H1 (cell line): ENCODE measurements around the gene JPH2. TPM values are rescaled to one million over a fixed set of nuclear protein-coding genes. Genes with fewer than 3 reads are reported as not detected.

Source experiments
- CTCF ChIA-PET: fragments of 300-600 bp; sonication (Branson Sonifier 250); formaldehyde crosslinking; loops from one replicate; lab custom pipeline; 2021; ENCODE audit not compliant: partially characterized antibody; lab: Charles Lee
- POLR2A ChIA-PET: fragments of 300-600 bp; sonication (Branson Sonifier 250); formaldehyde crosslinking; loops from one replicate; lab custom pipeline; 2021; ENCODE audit warnings: inconsistent platforms; ENCODE audit not compliant: partially characterized antibody; lab: Charles Lee
- DNase-seq, 2 experiments: peaks; one replicate each; pipeline versions ENCODE4 v3.0.0 to v3.0.0-alpha.2; 2010 to 2022; ENCODE audit warnings: low spot score in 2 of 2, low read depth in 1 of 2, mixed read lengths in 1 of 2
- FAIRE-seq: peaks from 2 replicates; lab custom pipeline; 2011; peaks lifted over from hg19 to GRCh38; lab: Jason Lieb, UNC
- H2AFZ ChIP-seq: 2 replicates; pipeline ENCODE4 v1.8.1; 2012; ENCODE audit warnings: low read length, inconsistent platforms
- H2AK5ac ChIP-seq: 2 replicates; pipeline ENCODE4 v1.6.1; 2013; ENCODE audit warnings: low read depth, low read length
- H2BK120ac ChIP-seq: replicated peaks from 2 replicates; pipeline ENCODE3; 2013; ENCODE audit warnings: low read depth, low read length, inconsistent platforms
- H2BK12ac ChIP-seq: 2 replicates; pipeline ENCODE4 v1.6.1; 2013; ENCODE audit warnings: low read depth, low read length
- H2BK15ac ChIP-seq: 2 replicates; pipeline ENCODE4 v1.6.1; 2013; ENCODE audit warnings: low read length
- H2BK20ac ChIP-seq: 2 replicates; pipeline ENCODE4 v1.6.1; 2013; ENCODE audit warnings: low read length
- H2BK5ac ChIP-seq: 2 replicates; pipeline ENCODE4 v1.6.1; 2013; ENCODE audit warnings: low read depth, low read length
- H3K14ac ChIP-seq: 2 replicates; pipeline ENCODE4 v1.6.1; 2013; ENCODE audit warnings: inconsistent platforms; ENCODE audit not compliant: insufficient read length
- H3K18ac ChIP-seq: 2 replicates; pipeline ENCODE4 v1.6.1; 2013; ENCODE audit warnings: low read length; ENCODE audit errors: extremely low read depth
- H3K23ac ChIP-seq: 2 replicates; pipeline ENCODE4 v1.6.1; 2013; ENCODE audit warnings: inconsistent platforms; ENCODE audit not compliant: insufficient read length
- H3K23me2 ChIP-seq: 2 replicates; pipeline ENCODE4 v1.6.1; 2013; ENCODE audit warnings: low read depth, low read length
- H3K27ac ChIP-seq: 2 replicates; pipeline ENCODE4 v1.6.1; 2011; ENCODE audit warnings: low read depth, low read length, inconsistent platforms
- H3K27me3 ChIP-seq, 4 experiments: replicated peaks in 1 of 4; 1 replicate in 1 of 4; 2 replicates in 3 of 4; pipeline versions ENCODE4 v1.6.1 to v1.8.1; 2011 to 2013; ENCODE audit warnings: low read length in 3 of 4, mild to moderate bottlenecking in 3 of 4, inconsistent platforms in 2 of 4, mixed read lengths in 2 of 4, moderate library complexity in 1 of 4; ENCODE audit not compliant: control insufficient read depth in 3 of 4, insufficient read depth in 3 of 4; ENCODE audit errors: extremely low read depth in 1 of 4
- H3K36me3 ChIP-seq, 4 experiments: 2 replicates each; pipeline versions ENCODE4 v1.6.1 to v1.8.1; 2011 to 2013; ENCODE audit warnings: mild to moderate bottlenecking in 4 of 4, low read length in 3 of 4, moderate library complexity in 2 of 4, control low read depth in 1 of 4, inconsistent platforms in 1 of 4; ENCODE audit not compliant: insufficient read depth in 4 of 4, control insufficient read depth in 2 of 4
- H3K4ac ChIP-seq: replicated peaks from 2 replicates; pipeline ENCODE3; 2013; ENCODE audit warnings: low read length, low read depth, mixed read lengths, inconsistent platforms; ENCODE audit not compliant: insufficient read length
- H3K4me1 ChIP-seq, 4 experiments: replicated peaks in 1 of 4; 1 replicate in 1 of 4; 2 replicates in 3 of 4; pipeline versions ENCODE4 v1.6.1 to v1.8.1; 2011 to 2013; ENCODE audit warnings: low read length in 3 of 4, inconsistent platforms in 2 of 4, mixed read lengths in 1 of 4; ENCODE audit not compliant: insufficient read depth in 4 of 4, control insufficient read depth in 3 of 4
- H3K4me2 ChIP-seq, 2 experiments: 2 replicates each; pipeline versions ENCODE4 v1.6.1 to v1.8.1; 2011 to 2013; ENCODE audit warnings: low read depth in 2 of 2, low read length in 2 of 2, control low read depth in 1 of 2, inconsistent platforms in 1 of 2, mild to moderate bottlenecking in 1 of 2; ENCODE audit not compliant: insufficient read depth in 1 of 2
- H3K4me3 ChIP-seq, 4 experiments: fragments of 200-600, 300-600 bp in 1 of 4; sonication (generic), shearing (Covaris generic), sonication (Bioruptor Twin) in 1 of 4; 2 replicates each; pipeline versions ENCODE4 v1.5.1 to v1.8.1; 2011 to 2016; ENCODE audit warnings: low read length in 4 of 4, low read depth in 3 of 4, control low read depth in 2 of 4, inconsistent platforms in 2 of 4, mild to moderate bottlenecking in 2 of 4, mixed read lengths in 1 of 4, moderate library complexity in 1 of 4; ENCODE audit not compliant: insufficient read depth in 2 of 4; ENCODE audit errors: extremely low read depth in 1 of 4
- H3K56ac ChIP-seq: replicated peaks from 2 replicates; pipeline ENCODE3; 2013; ENCODE audit warnings: low read depth, mild to moderate bottlenecking, mixed read lengths, low read length, inconsistent platforms; ENCODE audit not compliant: insufficient read length
- H3K79me1 ChIP-seq: 2 replicates; pipeline ENCODE4 v1.6.1; 2013; ENCODE audit warnings: low read depth, low read length, control low read depth
- H3K79me2 ChIP-seq, 2 experiments: 2 replicates each; pipeline versions ENCODE4 v1.6.1 to v1.8.1; 2012 to 2013; ENCODE audit warnings: low read length in 2 of 2, mild to moderate bottlenecking in 2 of 2, inconsistent platforms in 1 of 2; ENCODE audit not compliant: insufficient read depth in 2 of 2, control insufficient read depth in 1 of 2
- H3K9ac ChIP-seq, 4 experiments: replicated peaks in 1 of 4; 1 replicate in 1 of 4; 2 replicates in 3 of 4; pipeline versions ENCODE4 v1.6.1 to v1.8.1; 2011 to 2013; ENCODE audit warnings: low read depth in 3 of 4, low read length in 3 of 4, control low read depth in 2 of 4, mild to moderate bottlenecking in 2 of 4, moderate library complexity in 2 of 4, inconsistent platforms in 1 of 4; ENCODE audit errors: extremely low read depth in 1 of 4
- H3K9me3 ChIP-seq, 2 experiments: 2 replicates each; pipeline versions ENCODE4 v1.6.1 to v1.8.1; 2012 to 2013; ENCODE audit warnings: mild to moderate bottlenecking in 2 of 2, moderate library complexity in 2 of 2, control low read depth in 1 of 2, inconsistent platforms in 1 of 2, low read depth in 1 of 2, low read length in 1 of 2, mixed read lengths in 1 of 2; ENCODE audit not compliant: insufficient read depth in 2 of 2
- H4K20me1 ChIP-seq, 2 experiments: replicated peaks in 1 of 2; 2 replicates each; pipeline versions ENCODE3 to v1.8.1; 2011 to 2013; ENCODE audit warnings: inconsistent platforms in 2 of 2, low read length in 2 of 2, mild to moderate bottlenecking in 1 of 2; ENCODE audit not compliant: insufficient read depth in 2 of 2, control insufficient read depth in 1 of 2
- H4K5ac ChIP-seq: 2 replicates; pipeline ENCODE4 v1.6.1; 2013; ENCODE audit warnings: low read length, low read depth, mixed read lengths, inconsistent platforms; ENCODE audit not compliant: insufficient read length
- H4K8ac ChIP-seq: 2 replicates; pipeline ENCODE4 v1.8.0; 2013; ENCODE audit warnings: mild to moderate bottlenecking, moderate library complexity, low read length, inconsistent platforms; ENCODE audit not compliant: insufficient read depth; ENCODE audit errors: extremely low read depth
- H4K91ac ChIP-seq: replicated peaks from 2 replicates; pipeline ENCODE3; 2013; ENCODE audit warnings: low read length, mixed read lengths, inconsistent platforms; ENCODE audit not compliant: insufficient read length
- SIX5 ChIP-seq: IDR thresholded peaks from 2 replicates; pipeline ENCODE4 v1.6.1; 2011; ENCODE audit warnings: mild to moderate bottlenecking, low read depth, low read length
- WGBS, 2 experiments: shearing (Covaris generic) in 1 of 2; methylation state at CpG; one replicate each; pipeline versions ENCODE4 v1.1.6 to v1.1.7; 2013 to 2015; ENCODE audit warnings: low lambda C conversion rate in 2 of 2, mixed read lengths in 2 of 2, inconsistent platforms in 1 of 2, low coverage in 1 of 2, missing lambda C conversion rate in 1 of 2; ENCODE audit not compliant: insufficient replicate concordance in 2 of 2, insufficient coverage in 1 of 2, insufficient read length in 1 of 2; ENCODE audit errors: extremely low coverage in 1 of 2, missing lambda C conversion rate in 1 of 2; 5-methylcytosine and 5-hydroxymethylcytosine counted together
- polyA plus RNA-seq, 7 experiments: library from polyadenylated mRNA; depleted of rRNA in 3 of 7; stranded (reverse) in 5 of 7; unstranded in 2 of 7; fragments of >200 nt in 5 of 7; fragments of 200-250 nt in 2 of 7; gene quantifications; 1 replicate in 5 of 7; 2 replicates in 1 of 7; 4 replicates in 1 of 7; pipeline versions ENCODE4 v1.2.1 to v1.2.3, GENCODE V29; 2011 to 2013; ENCODE audit warnings: missing spikeins in 2 of 7, mixed read lengths in 2 of 7
- total RNA-seq: library from RNA; stranded (reverse); fragmentation: NEBNext Ultra II Directional; extraction: Animal tissue kit (Norgen Biotek cat#: 25700); gene quantifications from 2 replicates; pipeline ENCODE4 v1.2.1, GENCODE V29; 2021

JPH2 gene
- total and polyA plus RNA-seq, 2 of the 8 experiments (the other 6 are each of a cell fraction or from before 2014, with no cell fraction given): 0.59 to 1.3 TPM

DNA sequence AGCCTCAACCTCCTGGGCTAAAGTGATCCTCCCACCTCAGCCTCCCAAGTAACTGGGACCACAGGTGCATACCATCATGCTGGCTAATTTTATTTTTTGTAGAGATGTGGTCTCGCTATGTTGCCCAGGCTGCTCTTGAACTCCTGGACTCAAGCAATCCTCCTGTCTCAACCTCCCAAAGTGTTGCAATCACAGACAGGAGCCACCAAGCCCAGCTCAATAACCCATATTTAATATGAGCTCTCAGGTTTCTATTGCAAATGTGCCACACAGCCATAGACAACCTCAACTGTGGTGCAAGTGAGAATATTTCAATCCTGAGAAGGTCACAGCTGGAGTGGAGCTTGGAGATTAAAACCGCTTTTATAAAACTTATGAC, 14.4 kb downstream of the JPH2 start:
- Histone ChIP-seq H3K9ac (no peak overlapping the region), H2BK120ac (no peak overlapping the region), H3K23ac (no peak overlapping the region), H3K79me2 (no peaks in the 10 kb centered on the region), H3K23me2 (no peaks in the 10 kb centered on the region; the same call in 1 of the 2 replicates), H3K4me2 (no peak overlapping the region), H4K8ac (no peak overlapping the region), H2BK20ac (no peak overlapping the region), H3K79me1 (no peaks in the 10 kb centered on the region), H3K36me3 (no peaks in the 10 kb centered on the region), H3K27me3 (no peaks in the 10 kb centered on the region), H2BK5ac (no peak overlapping the region), H4K91ac (no peak overlapping the region), H3K56ac (no peak overlapping the region), H3K14ac (no peak overlapping the region), H3K27ac (no peak overlapping the region), H2AFZ (no peak overlapping the region), H3K4me1 (no peaks in the 10 kb centered on the region), H4K20me1 (no peaks in the 10 kb centered on the region), H2BK15ac (no peak overlapping the region), H2AK5ac (no peak overlapping the region), H2BK12ac (no peak overlapping the region), H3K4me3 (no peak overlapping the region), H3K9me3 (no peaks in the 10 kb centered on the region), H3K4ac (no peak overlapping the region), H4K5ac (no peak overlapping the region), H3K18ac (no peak overlapping the region)
- 88% methylated on average over 2 of the region's 2 CpGs; no CpG with 5 or more reads in 1 of the 2 experiments for WGBS, 2 experiments
- DNase-seq: no peak
- ChIA-PET POLR2A (no interaction called here), CTCF (interaction anchor here (0.7 to 4.2 kb wide), 7 partner anchors 11 to 330 kb away, joined by 3 to 21 read pairs (median 3); no protein-coding TSS in a partner anchor)
- no peak for FAIRE-seq
- TF ChIP-seq SIX5: no peak
